NCI-H82 (cell line): ENCODE data around the gene DDX56.
A peak's percentile ranks its signal among the peaks of the same experiment; 100 is the strongest.
"Not testable (repeated sequence)": the region's sequence is repeated elsewhere in the genome, so short reads cannot be mapped to it uniquely, and the experiment has no call there.

Experiments used
- DNase-seq: peaks from one replicate; lab custom pipeline; 2025; lab: John Stamatoyannopoulos, UW

The DDX56 gene

DNA sequence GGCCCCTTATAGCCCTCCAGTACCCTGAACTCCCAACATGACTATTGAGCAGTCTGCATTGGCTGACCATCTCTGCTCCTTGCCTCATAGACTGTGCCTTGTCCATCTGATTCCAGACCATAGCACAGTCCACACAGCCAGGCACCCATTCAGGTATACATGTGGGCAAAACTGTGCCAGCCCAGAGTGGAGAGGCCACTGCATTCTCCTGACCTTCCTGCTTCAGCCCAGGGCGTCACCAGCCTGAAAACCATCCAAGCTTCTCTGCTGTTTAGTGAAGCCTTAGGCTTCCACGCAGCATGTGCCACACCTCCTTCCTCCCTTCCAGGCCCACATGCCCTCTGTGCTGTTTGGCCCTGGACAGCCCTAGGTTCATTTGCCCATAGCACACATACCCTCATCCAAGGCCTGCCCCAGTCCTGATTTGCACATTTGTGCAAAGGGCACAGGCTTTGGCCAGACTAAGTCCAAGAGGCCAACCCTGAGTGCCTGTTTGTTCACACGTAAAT is 10.5 kb downstream of the DDX56 start:
- no peak for DNase-seq

DNA sequence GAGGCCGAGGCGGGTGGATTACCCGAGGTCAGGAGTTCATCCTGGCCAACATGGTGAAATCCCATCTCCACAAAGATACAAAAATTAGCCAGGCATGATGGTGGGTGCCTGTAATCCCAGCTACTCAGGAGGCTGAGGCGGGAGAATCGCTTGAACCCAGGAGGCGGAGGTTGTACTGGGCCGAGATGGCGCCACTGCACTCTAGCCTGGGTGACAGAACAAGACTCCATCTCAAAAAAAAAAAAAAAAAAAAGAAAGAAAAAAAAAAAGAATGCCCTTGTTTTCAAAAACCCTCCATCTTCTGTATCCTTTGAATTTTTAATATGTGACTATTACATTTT is 11.1 kb downstream of the DDX56 start:
- DNase-seq, result not testable (repeated sequence)

GRCh38 chr7:44561962-44562621 is 11.6 kb downstream of the DDX56 start:
- peak; percentile 73 for DNase-seq

GRCh38 chr7:44561481-44561880 is 12.2 kb downstream of the DDX56 start:
- no peak for DNase-seq

DNA sequence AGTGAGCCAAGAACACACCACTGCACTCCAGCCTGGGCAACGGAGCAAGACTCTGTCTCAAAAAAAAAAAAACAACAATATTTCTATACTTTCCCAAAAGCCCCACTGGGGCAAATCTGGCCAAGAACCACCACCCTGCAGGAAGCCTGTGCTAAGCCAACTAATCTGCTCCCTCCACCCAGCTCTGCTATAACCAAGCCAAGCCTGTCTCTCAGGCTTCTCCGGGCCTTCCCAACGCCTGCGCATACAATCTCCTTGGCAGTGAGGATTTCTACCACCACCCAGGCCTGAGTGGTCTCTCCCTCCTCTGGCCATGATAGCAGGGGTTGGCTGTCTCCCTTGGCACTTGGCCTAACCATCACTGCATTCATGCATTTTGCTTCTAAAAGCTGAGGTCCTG is 14.2 kb downstream of the DDX56 start:
- DNase-seq, result peak; percentile 25

DNA sequence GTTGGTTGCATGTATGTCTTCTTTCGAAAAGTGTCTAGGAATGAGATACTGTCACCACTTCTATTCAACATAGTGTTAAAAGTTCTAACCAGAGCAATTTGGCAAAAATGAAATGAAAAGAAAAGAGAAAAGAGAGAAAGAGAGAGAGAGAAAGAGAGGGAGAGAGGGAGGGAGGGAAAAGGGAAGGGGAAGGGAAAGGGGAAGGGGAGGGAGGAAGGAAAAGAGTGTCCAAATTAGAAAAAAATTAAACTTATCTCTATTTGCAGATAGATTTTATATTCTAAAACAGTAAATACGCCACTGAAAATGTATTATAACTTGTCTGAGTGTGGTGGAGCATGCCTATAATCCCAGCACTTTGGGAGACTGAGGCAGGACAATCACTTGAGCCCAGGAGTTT is 16.2 kb downstream of the DDX56 start:
- DNase-seq, result no peak

DNA sequence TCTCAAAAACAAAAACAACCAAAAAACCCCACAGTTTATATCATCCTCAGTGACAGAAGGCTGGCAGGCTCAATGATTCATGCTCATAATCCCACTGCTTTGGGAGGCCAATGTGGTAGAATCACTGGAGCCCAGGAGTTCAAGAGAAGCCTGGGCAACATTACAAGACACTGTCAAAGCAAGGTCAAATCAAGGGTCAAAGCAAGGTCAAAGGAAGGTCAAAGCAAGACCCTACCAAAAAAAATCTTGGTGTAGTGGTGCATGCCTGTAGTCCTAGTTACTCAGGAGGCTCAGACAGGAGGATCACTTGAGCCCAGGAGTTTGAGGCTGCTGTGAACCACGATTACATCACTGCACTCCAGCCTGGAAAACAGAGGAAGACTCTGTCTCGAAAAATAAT is 18.4 kb downstream of the DDX56 start:
- DNase-seq, result no peak

- DNase-seq, result not testable (repeated sequence)
Measured at GRCh38 chr7:44552473-44553005, 21.2 kb downstream of the DDX56 start.

- DNase-seq, result no peak
Measured at GRCh38 chr7:44549457-44549856, 24.3 kb downstream of the DDX56 start.

DNA sequence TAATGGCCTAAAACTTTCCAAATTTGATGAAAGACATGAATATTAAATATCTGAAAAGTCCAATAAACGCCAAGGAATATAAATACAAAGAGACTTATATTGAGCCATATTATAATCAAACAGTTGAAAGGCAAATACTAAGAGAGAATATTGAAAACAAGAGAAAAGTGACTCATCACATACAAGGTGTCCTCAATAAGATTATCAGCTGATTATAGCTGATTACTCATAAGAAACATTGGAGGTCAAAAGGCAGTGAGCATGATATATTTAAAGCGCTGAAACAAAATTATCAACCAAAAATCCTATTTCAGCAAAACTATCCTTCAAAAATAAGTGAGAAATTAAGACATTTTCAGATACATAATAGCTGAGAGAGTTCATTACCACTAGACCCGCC is 24.8 kb downstream of the DDX56 start:
- no peak for DNase-seq

DNA sequence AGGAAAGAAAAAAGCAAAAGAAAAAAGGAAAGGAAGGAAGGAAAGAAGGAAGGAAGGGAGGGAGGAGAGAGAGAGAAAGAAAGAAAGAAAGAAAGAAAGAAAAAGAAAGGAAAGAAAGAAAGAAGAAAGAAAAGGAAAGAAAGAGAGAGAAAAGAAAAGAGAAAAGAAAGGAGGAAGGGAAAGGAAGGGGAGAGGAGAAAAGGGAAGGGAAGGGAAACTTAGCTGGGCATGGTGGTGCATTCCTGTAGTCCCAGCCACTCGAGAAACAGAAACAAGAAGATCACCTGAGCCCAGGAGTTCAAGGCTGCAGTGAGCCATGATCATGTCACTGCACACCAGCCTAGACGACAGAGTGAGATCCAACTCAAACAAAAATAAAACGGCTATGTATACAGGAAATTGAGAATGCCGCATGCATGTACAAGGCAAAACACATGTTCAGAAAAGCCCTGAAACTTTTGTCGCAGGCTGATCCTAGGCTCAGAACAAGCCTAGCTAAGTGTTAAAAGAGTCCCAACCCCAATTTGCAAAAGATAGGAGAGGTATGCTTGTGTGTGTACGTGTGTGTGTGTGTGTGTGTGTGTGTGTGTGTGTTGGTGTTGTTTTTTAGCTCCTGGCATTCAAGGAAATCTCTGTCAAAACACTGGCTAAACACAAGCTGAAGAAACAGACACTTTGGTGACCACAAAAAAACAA is 26.0 kb downstream of the DDX56 start:
- no peak for DNase-seq

DNA sequence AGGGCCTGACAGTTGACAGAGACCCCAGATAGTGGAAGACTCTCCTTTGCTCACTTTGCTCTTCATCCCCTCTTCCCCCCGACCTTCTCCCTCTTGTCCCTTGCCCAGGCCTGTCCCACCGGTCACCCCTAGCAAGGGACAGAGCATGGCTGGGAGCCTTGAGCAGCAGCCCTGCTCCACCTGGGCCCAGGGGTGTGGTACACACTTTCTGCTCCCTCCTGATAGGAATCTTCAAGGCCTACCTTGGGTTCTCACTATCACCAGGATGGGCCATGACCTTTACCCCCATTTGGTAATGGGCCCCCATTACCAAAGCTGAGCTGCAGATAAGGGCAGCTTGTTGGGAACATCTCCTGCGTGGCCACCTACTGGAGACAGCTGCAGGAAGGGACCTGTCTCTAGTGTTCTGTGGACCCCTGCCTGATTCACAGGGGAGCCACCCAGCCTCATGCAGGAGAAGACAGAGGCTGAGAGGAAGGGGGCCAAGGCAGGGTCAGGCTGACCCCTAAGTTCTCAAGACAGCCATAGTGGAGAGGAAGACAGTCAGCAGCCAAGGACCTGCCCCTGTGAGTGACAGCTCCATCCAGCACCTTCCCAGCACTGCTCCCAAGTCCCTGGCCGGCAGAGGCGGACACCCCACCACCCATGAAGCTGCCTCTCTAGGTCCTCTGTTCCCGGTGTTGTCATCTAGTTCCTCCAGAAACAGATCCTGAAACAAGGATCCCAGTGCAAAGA is 31.7 kb downstream of the DDX56 start:
- DNase-seq, result no peak

DNA sequence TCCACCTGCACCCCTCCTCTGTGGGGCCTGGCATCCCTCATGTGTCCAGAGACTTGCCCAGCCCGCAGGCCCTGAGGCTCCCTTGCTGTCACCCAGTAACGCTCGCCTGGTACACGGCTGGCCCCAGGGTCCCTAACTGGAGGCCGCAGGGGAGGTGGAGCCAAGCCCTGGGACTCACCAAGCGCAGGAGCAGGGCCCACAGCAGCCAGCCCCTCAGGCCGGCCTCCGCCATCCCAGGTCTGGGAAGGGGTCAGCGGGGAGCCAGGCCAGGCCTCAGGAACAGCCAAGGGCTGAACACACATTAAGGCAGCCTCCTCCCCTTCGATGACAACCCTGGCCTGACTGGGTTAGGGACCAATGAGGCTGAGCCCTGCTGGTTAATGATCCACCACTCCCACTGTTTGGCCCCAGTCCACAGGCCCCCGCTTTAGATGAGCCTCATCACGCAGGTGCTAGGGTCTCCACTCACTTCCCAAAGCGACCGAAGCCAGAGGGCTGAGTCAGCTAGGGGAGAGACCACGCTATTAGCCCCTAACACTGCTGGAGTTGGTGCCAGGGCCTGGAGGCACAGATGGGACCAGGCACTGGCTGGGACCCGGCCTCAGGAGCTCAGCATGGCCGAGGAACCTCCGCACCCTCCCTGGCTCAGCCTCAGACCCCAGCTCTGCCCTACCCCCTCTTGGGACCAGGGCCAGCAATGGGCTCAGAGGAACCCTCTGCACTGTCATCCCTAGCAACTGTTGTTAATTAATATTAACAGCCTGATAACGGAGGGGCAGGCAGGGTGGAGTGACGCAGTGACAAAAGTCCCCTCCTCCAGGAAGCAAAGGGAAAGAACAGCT is 32.5 kb downstream of the DDX56 start, which contains the start of gene NPC1L1:
TSS of gene NPC1L1 (minus strand) at position 303 of the 842 bp plus-strand sequence. CDS start at position 232, 71 bp downstream.
- DNase-seq, result no peak

GRCh38 chr7:44540592-44541027 is 33.1 kb downstream of the DDX56 start:
- DNase-seq, result no peak

DNA sequence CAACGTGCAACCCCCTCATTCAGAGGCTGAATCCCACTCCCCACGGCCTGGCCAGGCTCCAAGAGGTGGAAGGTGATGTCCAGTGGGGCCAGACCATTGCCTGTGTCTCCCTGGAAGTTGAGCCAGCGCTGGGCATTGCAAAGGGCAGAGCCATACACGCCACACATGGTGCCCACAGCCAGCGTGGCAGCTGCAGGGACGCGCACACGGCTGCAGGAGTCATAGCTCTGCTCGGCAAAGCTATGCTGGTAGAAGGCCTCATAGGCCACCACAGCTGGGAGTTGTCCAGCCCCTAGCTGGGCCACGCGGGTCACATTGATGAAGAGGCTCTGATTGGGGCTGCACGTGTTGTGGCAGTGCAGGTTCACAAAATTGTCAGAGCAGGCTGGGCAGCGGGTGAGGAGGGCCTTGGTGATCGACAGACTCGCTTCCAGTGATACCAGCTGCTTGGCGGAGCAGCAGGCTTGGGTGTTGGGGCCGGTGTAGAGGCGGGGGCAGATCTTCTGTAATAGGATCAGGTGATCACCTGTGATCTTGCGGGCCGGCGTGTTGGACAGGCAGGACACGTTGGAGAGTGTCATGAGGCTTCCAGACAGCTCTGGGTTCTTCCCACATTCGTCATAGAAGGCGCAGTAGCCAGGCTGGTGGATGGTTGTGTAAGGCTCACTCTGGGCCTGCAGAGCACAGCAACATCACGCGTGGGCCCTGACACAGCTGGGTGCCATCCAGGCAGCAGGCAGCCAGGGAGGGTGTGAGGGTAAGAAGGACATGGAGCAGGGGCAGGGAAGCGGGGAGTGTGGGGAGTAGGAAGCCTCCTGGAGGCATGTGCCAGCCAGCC is 33.8 kb downstream of the DDX56 start:
- no peak for DNase-seq

- no peak for DNase-seq
Measured at GRCh38 chr7:44538798-44539668, 34.7 kb downstream of the DDX56 start.

DNA sequence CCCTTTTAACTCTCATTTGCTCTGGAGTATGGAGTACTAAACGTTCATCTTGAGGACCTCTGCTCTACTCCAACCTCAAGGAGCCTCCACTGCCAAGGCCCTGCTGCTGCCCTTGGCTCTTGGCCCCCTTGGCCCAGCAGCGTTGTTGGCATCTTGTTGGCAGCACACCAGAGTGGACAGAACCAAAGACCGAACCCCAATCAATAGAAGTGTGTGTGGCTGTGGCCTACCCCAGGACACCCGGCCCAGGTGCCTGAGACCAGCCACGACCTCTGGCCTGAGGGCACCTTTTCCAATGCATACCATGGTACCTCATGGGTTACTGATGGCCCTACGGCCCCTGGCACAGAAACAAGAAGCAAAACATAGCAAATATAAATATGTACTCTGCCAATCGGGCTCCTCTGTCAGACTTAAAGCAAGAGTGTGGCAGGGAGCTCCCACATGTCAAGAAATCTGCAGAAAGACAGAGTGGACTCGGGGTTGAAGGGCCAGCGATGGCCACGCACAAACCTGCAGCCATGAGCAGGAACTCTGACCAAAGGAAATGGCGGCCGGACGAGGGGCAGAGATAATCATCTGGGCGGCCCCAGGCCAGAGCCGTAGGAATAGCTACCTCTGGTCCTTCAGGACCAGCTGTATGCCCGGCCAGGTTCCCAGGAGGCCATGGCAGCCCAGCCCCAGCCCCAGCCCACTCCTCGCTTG is 35.5 kb downstream of the DDX56 start:
- DNase-seq, result no peak

GRCh38 chr7:44537442-44537841 is 36.3 kb downstream of the DDX56 start:
- DNase-seq, result no peak

GRCh38 chr7:44536090-44536489 is 37.6 kb downstream of the DDX56 start:
- no peak for DNase-seq
